ENCODE results near the gene HMGN4. TPM values are rescaled to one million over a fixed set of nuclear protein-coding genes. Genes with fewer than 3 reads are reported as not detected.

The HMGN4 gene
- total and polyA plus RNA-seq, 9 of the 15 experiments (the other 6 are each of a cell fraction or from before 2014, with no cell fraction given): 35.4 to 134 (median 94.1) TPM

- no peak for TF ChIP-seq RBM14 (IDR thresholded peaks at IDR 0.05; ENCODE audit: borderline replicate concordance, insufficient read depth, low read depth, low read length)
- TF ChIP-seq CREBBP (IDR thresholded peaks at IDR 0.05; ENCODE audit: low read depth, low read length): no peak
- TF ChIP-seq CUX1 (CRISPR knock-in tag; IDR thresholded peaks at IDR 0.05): no peak
- TF ChIP-seq DDX20 (tag; IDR thresholded peaks at IDR 0.05; ENCODE audit: low read depth): no peak
- TF ChIP-seq BDP1 (IDR thresholded peaks at IDR 0.05; ENCODE audit: insufficient read depth, insufficient read length): no peak
- peak; percentile 20 to 24; a peak in 3 of 4 replicates for TF ChIP-seq NRF1 (conservative IDR thresholded peaks at IDR 0.05 in 1 of 2, IDR thresholded peaks at IDR 0.05 in 1 of 2)
- TF ChIP-seq TGIF2 (CRISPR knock-in tag; IDR thresholded peaks at IDR 0.05): peak; percentile 97
- no peak for TF ChIP-seq PML (IDR thresholded peaks at IDR 0.05; ENCODE audit: low read length)
- no peak for TF ChIP-seq FOXA1 (IDR thresholded peaks at IDR 0.05; ENCODE audit: borderline replicate concordance)
- peak; percentile 92 for TF ChIP-seq ZNF395 (CRISPR knock-in tag; IDR thresholded peaks at IDR 0.05)
- no peak for TF ChIP-seq SNIP1 (IDR thresholded peaks at IDR 0.05; ENCODE audit: low read depth)
- no peak for TF ChIP-seq TFAM (CRISPR knock-in tag; conservative IDR thresholded peaks at IDR 0.05)
- TF ChIP-seq HDAC1 (IDR thresholded peaks at IDR 0.05): peak; percentile 1 to 72; a peak in 1 of 4 replicates
- TF ChIP-seq AFF1 (IDR thresholded peaks at IDR 0.05; ENCODE audit: low read depth in 1 of 2, partially characterized antibody in 2 of 2): no peak
- no peak for TF ChIP-seq ZNF133 (CRISPR knock-in tag; IDR thresholded peaks at IDR 0.05)
- TF ChIP-seq POLR2A (conservative IDR thresholded peaks at IDR 0.05): peak; percentile 88
These were observed 16.4 kb upstream of the HMGN4 start (continued) for GRCh38 chr6:26521600-26522391.

Measured in K562 (cell line).